Liver (tissue), 9 donors: ENCODE measurements around the gene TSC22D2. TPM values are rescaled to one million over a fixed set of nuclear protein-coding genes. Genes with fewer than 3 reads are reported as not detected.
A peak's percentile ranks its signal among the peaks of the same experiment; 100 is the strongest.

Experiments
- DNase-seq: peaks from one replicate; pipeline ENCODE4 v3.0.0-alpha.2; 2017; ENCODE audit warnings: low spot score
- H3K27ac ChIP-seq, 2 donors: one replicate each; pipeline ENCODE4 v1.7.0; 2013; ENCODE audit warnings: inconsistent platforms in 2 of 2, low read length in 2 of 2, control low read depth in 1 of 2, low read depth in 1 of 2, mild to moderate bottlenecking in 1 of 2
- H3K27me3 ChIP-seq, 4 donors: one replicate each; pipeline versions ENCODE4 v1.6.1 to v1.7.0; 2013; ENCODE audit warnings: low read length in 3 of 4, inconsistent platforms in 1 of 4, mild to moderate bottlenecking in 1 of 4, moderate library complexity in 1 of 4; ENCODE audit not compliant: control insufficient read depth in 4 of 4, insufficient read depth in 4 of 4
- H3K36me3 ChIP-seq, 4 donors: one replicate each; pipeline versions ENCODE4 v1.6.1 to v1.7.0; 2013; ENCODE audit warnings: low read length in 3 of 4, mild to moderate bottlenecking in 3 of 4, low read depth in 1 of 4, moderate library complexity in 1 of 4; ENCODE audit not compliant: control insufficient read depth in 4 of 4, insufficient read depth in 3 of 4
- H3K4me1 ChIP-seq, 4 donors: one replicate each; pipeline versions ENCODE4 v1.6.1 to v1.7.0; 2013; ENCODE audit warnings: low read length in 3 of 4, mild to moderate bottlenecking in 3 of 4, moderate library complexity in 1 of 4; ENCODE audit not compliant: control insufficient read depth in 4 of 4, insufficient read depth in 4 of 4
- H3K4me3 ChIP-seq, 3 donors: one replicate each; pipeline versions ENCODE4 v1.6.1 to v1.7.0; 2013; ENCODE audit warnings: low read length in 3 of 3, control low read depth in 1 of 3, low read depth in 1 of 3, mild to moderate bottlenecking in 1 of 3
- H3K9ac ChIP-seq, 2 donors: one replicate each; pipeline ENCODE4 v1.7.0; 2013; ENCODE audit warnings: low read length in 2 of 2, mild to moderate bottlenecking in 2 of 2, moderate library complexity in 2 of 2, control low read depth in 1 of 2, low read depth in 1 of 2
- H3K9me3 ChIP-seq, 4 donors: one replicate each; pipeline versions ENCODE4 v1.6.1 to v1.7.0; 2013; ENCODE audit warnings: low read length in 3 of 4; ENCODE audit not compliant: control insufficient read depth in 4 of 4
- CTCF ChIP-seq: fragments of 150-350 bp; IDR thresholded peaks from 2 replicates; pipeline ENCODE4 v1.5.1; 2017; ENCODE audit warnings: improper control_type of control experiment, low read depth, low read length; ENCODE audit not compliant: missing input control
- EGR1 ChIP-seq, 2 donors: IDR thresholded peaks; 2 replicates each; pipeline ENCODE4 v1.6.1; 2016 to 2018; ENCODE audit warnings: antibody characterized with exemption in 2 of 2, low read depth in 2 of 2
- FOXA1 ChIP-seq: IDR thresholded peaks from 2 replicates; pipeline ENCODE4 v1.6.1; 2016; ENCODE audit warnings: antibody characterized with exemption
- FOXA2 ChIP-seq: IDR thresholded peaks from 2 replicates; pipeline ENCODE4 v1.6.1; 2016; ENCODE audit warnings: antibody characterized with exemption
- GABPA ChIP-seq, 2 donors: IDR thresholded peaks in 1 of 2; conservative IDR thresholded peaks in 1 of 2; 2 replicates each; pipeline ENCODE4 v1.6.1; 2016; ENCODE audit warnings: antibody characterized with exemption in 2 of 2, mild to moderate bottlenecking in 1 of 2, moderate library complexity in 1 of 2
- HNF4A ChIP-seq, 2 donors: conservative IDR thresholded peaks; 2 replicates each; pipeline ENCODE4 v1.6.1; 2016; ENCODE audit warnings: antibody characterized with exemption in 2 of 2, mild to moderate bottlenecking in 2 of 2
- JUND ChIP-seq, 2 donors: IDR thresholded peaks; 2 replicates each; pipeline ENCODE4 v1.6.1; 2016; ENCODE audit warnings: antibody characterized with exemption in 2 of 2
- RAD21 ChIP-seq, 2 donors: IDR thresholded peaks; 2 replicates each; pipeline ENCODE4 v1.6.1; 2016; ENCODE audit warnings: antibody characterized with exemption in 2 of 2, mild to moderate bottlenecking in 2 of 2
- REST ChIP-seq: IDR thresholded peaks from 2 replicates; pipeline ENCODE4 v1.6.1; 2016; ENCODE audit warnings: antibody characterized with exemption, mild to moderate bottlenecking
- RXRA ChIP-seq, 2 donors: IDR thresholded peaks; 2 replicates each; pipeline ENCODE4 v1.6.1; 2017 to 2018; ENCODE audit warnings: antibody characterized with exemption in 2 of 2, mild to moderate bottlenecking in 1 of 2
- SP1 ChIP-seq: IDR thresholded peaks from 2 replicates; pipeline ENCODE4 v1.6.1; 2018; ENCODE audit warnings: antibody characterized with exemption, mild to moderate bottlenecking
- TAF1 ChIP-seq: conservative IDR thresholded peaks from 2 replicates; pipeline ENCODE4 v1.6.1; 2016; ENCODE audit warnings: antibody characterized with exemption, mild to moderate bottlenecking
- YY1 ChIP-seq: IDR thresholded peaks from 2 replicates; pipeline ENCODE4 v1.6.1; 2016; ENCODE audit warnings: antibody characterized with exemption, mild to moderate bottlenecking
- WGBS: extraction: QIAGEN DNeasy Blood & Tissue Kit; methylation state at CpG from one replicate; pipeline ENCODE4 v1.1.7; 2013; 5-methylcytosine and 5-hydroxymethylcytosine counted together
- polyA plus RNA-seq, 2 donors: library from polyadenylated mRNA; stranded (reverse) in 1 of 2; unstranded in 1 of 2; fragments of 200-250 nt in 1 of 2; fragments of >200 nt in 1 of 2; fragmentation: Nextera tagmentation in 1 of 2; extraction: Ambion mirVana in 1 of 2; gene quantifications; one replicate each; pipeline versions ENCODE4 v1.2.1 to v1.2.3, GENCODE V29; 2013 to 2015
- total RNA-seq, 2 donors: library from RNA; depleted of rRNA; stranded (reverse); fragments of >200 nt; gene quantifications; one replicate each; pipeline ENCODE4 v1.2.3, GENCODE V29; 2014
- TF ChIP-seq, protein P1 (sequence below): IDR thresholded peaks from 2 replicates; pipeline ENCODE4 v1.6.1; 2016; ENCODE audit warnings: antibody characterized with exemption
- TF ChIP-seq, protein P2 (sequence below): IDR thresholded peaks from 2 replicates; pipeline ENCODE4 v1.6.1; 2016; ENCODE audit warnings: antibody characterized with exemption
- TF ChIP-seq, protein P3 (sequence below): IDR thresholded peaks from 2 replicates; pipeline ENCODE4 v1.6.1; 2016; ENCODE audit warnings: antibody characterized with exemption
- donor health status: healthy.
- donor health status: healthy.
- donor health status: healthy.
- donor health status: healthy.
- donor health status: healthy.

The TSC22D2 gene
- total and polyA plus RNA-seq, 4 donors, result 4.0 to 9.6 (median 7.8) TPM

GRCh38 chr3:150371741-150372254 is 36.3 kb upstream of the TSC22D2 start:
- Histone ChIP-seq H3K27ac (peak overlapping the region; percentile 89 to 91), H3K4me1 (peaks cover 2 to 10% (median 6%) of the 10 kb centered on the region in 4 donors), H3K9me3 (no peaks in the 10 kb centered on the region), H3K9ac (peak overlapping the region; percentile 80 to 92), H3K27me3 (no peaks in the 10 kb centered on the region), H3K36me3 (no peaks in the 10 kb centered on the region), H3K4me3 (peak overlapping the region in 2 of 3 donors; percentile 9 to 25)
- TF ChIP-seq JUND (IDR thresholded peaks at IDR 0.05) (peak; percentile 99), GABPA (IDR thresholded peaks at IDR 0.05 in 1 of 2, conservative IDR thresholded peaks at IDR 0.05 in 1 of 2) (peak in 1 of 2 donors; percentile 61), HNF4A (conservative IDR thresholded peaks at IDR 0.05) (peak; percentile 42 to 51), SP1 (peak; percentile 71), TAF1 (peak; percentile 51), RXRA (IDR thresholded peaks at IDR 0.05) (peak; percentile 13 to 53), CTCF (no peak), YY1 (peak; percentile 51), EGR1 (IDR thresholded peaks at IDR 0.05; ENCODE audit: low read depth in 2 of 2) (no peak), REST (peak; percentile 87), RAD21 (IDR thresholded peaks at IDR 0.05) (peak; percentile 35 to 49), FOXA2 (no peak), FOXA1 (no peak)
- TF ChIP-seq, protein P1, sequence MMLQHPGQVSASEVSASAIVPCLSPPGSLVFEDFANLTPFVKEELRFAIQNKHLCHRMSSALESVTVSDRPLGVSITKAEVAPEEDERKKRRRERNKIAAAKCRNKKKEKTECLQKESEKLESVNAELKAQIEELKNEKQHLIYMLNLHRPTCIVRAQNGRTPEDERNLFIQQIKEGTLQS, result peak; percentile 89
- TF ChIP-seq, protein P2, sequence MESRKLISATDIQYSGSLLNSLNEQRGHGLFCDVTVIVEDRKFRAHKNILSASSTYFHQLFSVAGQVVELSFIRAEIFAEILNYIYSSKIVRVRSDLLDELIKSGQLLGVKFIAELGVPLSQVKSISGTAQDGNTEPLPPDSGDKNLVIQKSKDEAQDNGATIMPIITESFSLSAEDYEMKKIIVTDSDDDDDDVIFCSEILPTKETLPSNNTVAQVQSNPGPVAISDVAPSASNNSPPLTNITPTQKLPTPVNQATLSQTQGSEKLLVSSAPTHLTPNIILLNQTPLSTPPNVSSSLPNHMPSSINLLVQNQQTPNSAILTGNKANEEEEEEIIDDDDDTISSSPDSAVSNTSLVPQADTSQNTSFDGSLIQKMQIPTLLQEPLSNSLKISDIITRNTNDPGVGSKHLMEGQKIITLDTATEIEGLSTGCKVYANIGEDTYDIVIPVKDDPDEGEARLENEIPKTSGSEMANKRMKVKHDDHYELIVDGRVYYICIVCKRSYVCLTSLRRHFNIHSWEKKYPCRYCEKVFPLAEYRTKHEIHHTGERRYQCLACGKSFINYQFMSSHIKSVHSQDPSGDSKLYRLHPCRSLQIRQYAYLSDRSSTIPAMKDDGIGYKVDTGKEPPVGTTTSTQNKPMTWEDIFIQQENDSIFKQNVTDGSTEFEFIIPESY, result no peak
- TF ChIP-seq, protein P3, sequence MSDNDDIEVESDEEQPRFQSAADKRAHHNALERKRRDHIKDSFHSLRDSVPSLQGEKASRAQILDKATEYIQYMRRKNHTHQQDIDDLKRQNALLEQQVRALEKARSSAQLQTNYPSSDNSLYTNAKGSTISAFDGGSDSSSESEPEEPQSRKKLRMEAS, result peak; percentile 46
- WGBS, result 19% methylated on average over 6 of the region's 6 CpGs
- no peak for DNase-seq
